Naive thymus-derived CD4-positive, alpha-beta T cell (primary cell): Measurements from ENCODE around the gene RGS10. TPM values are rescaled to one million over a fixed set of nuclear protein-coding genes. Genes with fewer than 3 reads are reported as not detected.

ENCODE experiments used
- ATAC-seq: fragments of 150-1000 bp; cut with Tn5 transposase; 2 replicates; pipeline ENCODE4 v1.10.0; 2021; ENCODE audit warnings: mild to moderate bottlenecking, moderate library complexity
- CTCF ChIA-PET: fragments of 350-600 bp; sonication (Branson Sonifier 250); formaldehyde crosslinking; loops from one replicate; lab custom pipeline; 2021; ENCODE audit warnings: antibody characterized with exemption; lab: Charles Lee
- POLR2A ChIA-PET: fragments of 350-600 bp; sonication (Branson Sonifier 250); formaldehyde crosslinking; loops from one replicate; lab custom pipeline; 2021; ENCODE audit warnings: antibody characterized with exemption, inconsistent platforms; lab: Charles Lee
- DNase-seq, 9 donors: peaks; one replicate each; pipeline versions ENCODE4 v3.0.0 to v3.0.0-alpha.2; 2020 to 2022; ENCODE audit warnings: mixed read lengths in 1 of 9
- H3K27ac ChIP-seq: one replicate; pipeline ENCODE4 v1.7.0; 2013; ENCODE audit warnings: mild to moderate bottlenecking, low read depth, low read length, moderate library complexity
- H3K27me3 ChIP-seq, 2 donors: one replicate each; pipeline ENCODE4 v1.7.0; 2013; ENCODE audit warnings: low read length in 2 of 2, mild to moderate bottlenecking in 2 of 2, moderate library complexity in 2 of 2; ENCODE audit not compliant: control insufficient read depth in 2 of 2, insufficient read depth in 2 of 2
- H3K36me3 ChIP-seq, 3 experiments: 1 replicate in 2 of 3; 2 replicates in 1 of 3; pipeline ENCODE4 v1.7.0; 2013; ENCODE audit warnings: low read length in 3 of 3, mild to moderate bottlenecking in 3 of 3, moderate library complexity in 1 of 3; ENCODE audit not compliant: insufficient read depth in 3 of 3, control insufficient read depth in 2 of 3
- H3K4me1 ChIP-seq, 2 donors: one replicate each; pipeline ENCODE4 v1.7.0; 2013; ENCODE audit warnings: low read length in 2 of 2, mild to moderate bottlenecking in 2 of 2, moderate library complexity in 1 of 2; ENCODE audit not compliant: control insufficient read depth in 2 of 2, insufficient read depth in 2 of 2
- H3K4me3 ChIP-seq: 2 replicates; pipeline ENCODE4 v1.7.0; 2013; ENCODE audit warnings: mild to moderate bottlenecking, low read length
- H3K9me3 ChIP-seq, 3 experiments: 1 replicate in 2 of 3; 2 replicates in 1 of 3; pipeline ENCODE4 v1.7.0; 2013; ENCODE audit warnings: low read length in 3 of 3; ENCODE audit not compliant: control insufficient read depth in 2 of 3
- H3K27ac Mint-ChIP-seq, 9 donors: one replicate each; pipeline ENCODE4 v1.8.0; 2020 to 2022; ENCODE audit warnings: mixed read lengths in 9 of 9, mild to moderate bottlenecking in 8 of 9, moderate library complexity in 5 of 9, inconsistent platforms in 2 of 9
- H3K27me3 Mint-ChIP-seq, 5 donors: one replicate each; pipeline ENCODE4 v1.8.0; 2021 to 2022; ENCODE audit warnings: mixed read lengths in 5 of 5, mild to moderate bottlenecking in 1 of 5
- H3K36me3 Mint-ChIP-seq, 5 donors: one replicate each; pipeline ENCODE4 v1.8.0; 2020 to 2022; ENCODE audit warnings: mixed read lengths in 5 of 5, mild to moderate bottlenecking in 3 of 5, inconsistent platforms in 1 of 5
- H3K4me1 Mint-ChIP-seq, 7 donors: one replicate each; pipeline ENCODE4 v1.8.0; 2020 to 2022; ENCODE audit warnings: mixed read lengths in 7 of 7, mild to moderate bottlenecking in 3 of 7, inconsistent platforms in 1 of 7
- H3K4me3 Mint-ChIP-seq, 10 donors: one replicate each; pipeline ENCODE4 v1.8.0; 2020 to 2022; ENCODE audit warnings: mild to moderate bottlenecking in 10 of 10, mixed read lengths in 10 of 10, moderate library complexity in 6 of 10, inconsistent platforms in 2 of 10
- H3K9me3 Mint-ChIP-seq, 11 donors: one replicate each; pipeline ENCODE4 v1.8.0; 2020 to 2022; ENCODE audit warnings: mixed read lengths in 11 of 11, mild to moderate bottlenecking in 4 of 11, inconsistent platforms in 1 of 11, moderate library complexity in 1 of 11
- intact Hi-C, 2 donors: fragments of 100-400 bp; cut with micrococcal nuclease; formaldehyde crosslinking; loops; one replicate each; pipeline ENCODE4 v1.15.1; 2023
- polyA plus RNA-seq, 2 donors: library from polyadenylated mRNA; unstranded; fragments of 300-500 nt; fragmentation: Illumina TruSeq; gene quantifications; one replicate each; pipeline ENCODE4 v1.2.3, GENCODE V29; 2021
- total RNA-seq, 6 experiments: library from RNA in 5 of 6; stranded (reverse) in 5 of 6; gene quantifications; 1 replicate in 5 of 6; 2 replicates in 1 of 6; pipeline ENCODE4 v1.2.3 and lab custom pipeline; 2021 to 2026

The RGS10 gene
- total and polyA plus RNA-seq, 7 experiments from 2014 or later, result 89.5 to 462 (median 188) TPM

GRCh38 chr10:119474606-119475005, 67.9 kb downstream of the RGS10 start:
- no peak for DNase-seq
- no peak overlapping the region for H3K27ac Mint-ChIP-seq
- Histone ChIP-seq H3K4me1 (peaks cover 20 to 26% of the 10 kb centered on the region in 2 donors), H3K27ac (no peak overlapping the region), H3K4me3 (no peak overlapping the region), H3K36me3 (no peaks in the 10 kb centered on the region), H3K9me3 (no peaks in the 10 kb centered on the region), H3K27me3 (no peaks in the 10 kb centered on the region)
- ATAC-seq, result no peak
- no peak overlapping the region for H3K4me3 Mint-ChIP-seq
- peaks cover 21 to 38% (median 33%) of the 10 kb centered on the region in 7 donors for H3K4me1 Mint-ChIP-seq
- CTCF ChIA-PET, result interaction anchor here (0.6 kb wide), 1 partner anchor 14 kb away, joined by 7 read pairs; no protein-coding TSS in a partner anchor
- peaks cover 0 to 18% (median 0%) of the 10 kb centered on the region in 5 donors for H3K27me3 Mint-ChIP-seq
- intact Hi-C loops, result no loop called here
- POLR2A ChIA-PET, result interaction anchor here (1.1 kb wide), 1 partner anchor 24 kb away, joined by 3 read pairs; no protein-coding TSS in a partner anchor
- peaks cover 0 to 4% (median 3%) of the 10 kb centered on the region in 5 donors for H3K36me3 Mint-ChIP-seq
- H3K9me3 Mint-ChIP-seq, result peaks cover 0 to 4% (median 1%) of the 10 kb centered on the region in 11 donors

- peaks cover 0 to 4% (median 1%) of the 10 kb centered on the region in 11 donors for H3K9me3 Mint-ChIP-seq
- CTCF ChIA-PET, result no interaction called here
These were observed 68.7 kb downstream of the RGS10 start for GRCh38 chr10:119473771-119474170.

GRCh38 chr10:119470920-119471702, 71.4 kb downstream of the RGS10 start:
- peaks cover 0 to 16% (median 0%) of the 10 kb centered on the region in 5 donors for H3K27me3 Mint-ChIP-seq
- intact Hi-C loops, result no loop called here
- no peak overlapping the region for H3K4me3 Mint-ChIP-seq
- CTCF ChIA-PET, result interaction anchor here (0.7 to 1.0 kb wide), 2 partner anchors 25 to 54 kb away, joined by 3 to 5 read pairs; no protein-coding TSS in a partner anchor
- H3K9me3 Mint-ChIP-seq, result peaks cover 0 to 4% (median 0%) of the 10 kb centered on the region in 11 donors
- Histone ChIP-seq H3K27me3 (no peaks in the 10 kb centered on the region), H3K4me1 (peaks cover 0 to 9% of the 10 kb centered on the region in 2 donors), H3K27ac (no peak overlapping the region), H3K36me3 (no peaks in the 10 kb centered on the region), H3K4me3 (no peak overlapping the region), H3K9me3 (no peaks in the 10 kb centered on the region)
- peaks cover 0 to 4% (median 2%) of the 10 kb centered on the region in 5 donors for H3K36me3 Mint-ChIP-seq
- no peak overlapping the region for H3K27ac Mint-ChIP-seq
- no peak for DNase-seq
- POLR2A ChIA-PET, result interaction anchor here (1.2 kb wide), 1 partner anchor 72 kb away, joined by 4 read pairs; no protein-coding TSS in a partner anchor
- H3K4me1 Mint-ChIP-seq, result peaks cover 0 to 14% (median 10%) of the 10 kb centered on the region in 7 donors
- no peak for ATAC-seq

More at GRCh38 chr10:119473771-119474170, 68.7 kb downstream of the RGS10 start:
- Histone ChIP-seq H3K27me3 (no peaks in the 10 kb centered on the region), H3K36me3 (no peaks in the 10 kb centered on the region), H3K9me3 (no peaks in the 10 kb centered on the region), H3K4me3 (no peak overlapping the region), H3K4me1 (peaks cover 17 to 19% of the 10 kb centered on the region in 2 donors), H3K27ac (no peak overlapping the region)
- H3K27ac Mint-ChIP-seq, result peak overlapping the region in 2 of 9 donors; percentile 4 to 12
- ATAC-seq, result no peak
- POLR2A ChIA-PET, result interaction anchor here (1.1 kb wide), 1 partner anchor 25 kb away, joined by 3 read pairs; no protein-coding TSS in a partner anchor
- H3K36me3 Mint-ChIP-seq, result peaks cover 0 to 4% (median 2%) of the 10 kb centered on the region in 5 donors
- peaks cover 16 to 30% (median 24%) of the 10 kb centered on the region in 7 donors for H3K4me1 Mint-ChIP-seq
- H3K4me3 Mint-ChIP-seq, result no peak overlapping the region
- intact Hi-C loops, result no loop called here
- peaks cover 0 to 17% (median 0%) of the 10 kb centered on the region in 5 donors for H3K27me3 Mint-ChIP-seq
- DNase-seq, result no peak

GRCh38 chr10:119469846-119470245, 72.7 kb downstream of the RGS10 start:
- Histone ChIP-seq H3K9me3 (no peaks in the 10 kb centered on the region), H3K36me3 (no peaks in the 10 kb centered on the region), H3K27ac (no peak overlapping the region), H3K4me3 (no peak overlapping the region), H3K27me3 (no peaks in the 10 kb centered on the region), H3K4me1 (peaks cover 0 to 16% of the 10 kb centered on the region in 2 donors)
- H3K36me3 Mint-ChIP-seq, result peaks cover 0 to 4% (median 4%) of the 10 kb centered on the region in 5 donors
- peaks cover 0 to 21% (median 10%) of the 10 kb centered on the region in 7 donors for H3K4me1 Mint-ChIP-seq
- DNase-seq (no peak), ATAC-seq (no peak)
- no peak overlapping the region for H3K27ac Mint-ChIP-seq
- POLR2A ChIA-PET, result interaction anchor here (0.5 to 1.2 kb wide), 3 partner anchors 10 to 74 kb away, joined by 3 to 4 read pairs (median 3); no protein-coding TSS in a partner anchor
- H3K27me3 Mint-ChIP-seq, result peaks cover 0 to 13% (median 0%) of the 10 kb centered on the region in 5 donors
- intact Hi-C loops, result no loop called here
- peaks cover 0 to 4% (median 1%) of the 10 kb centered on the region in 11 donors for H3K9me3 Mint-ChIP-seq
- H3K4me3 Mint-ChIP-seq, result no peak overlapping the region
- CTCF ChIA-PET, result interaction anchor here (0.8 kb wide), 1 partner anchor 26 kb away, joined by 3 read pairs; no protein-coding TSS in a partner anchor

GRCh38 chr10:119469325-119469707, 73.2 kb downstream of the RGS10 start:
- ATAC-seq (no peak), DNase-seq (no peak)
- Histone ChIP-seq H3K4me1 (peaks cover 0 to 16% of the 10 kb centered on the region in 2 donors), H3K27me3 (no peaks in the 10 kb centered on the region), H3K36me3 (no peaks in the 10 kb centered on the region), H3K4me3 (no peak overlapping the region), H3K9me3 (no peaks in the 10 kb centered on the region), H3K27ac (no peak overlapping the region)
- peaks cover 0 to 4% (median 4%) of the 10 kb centered on the region in 5 donors for H3K36me3 Mint-ChIP-seq
- ChIA-PET POLR2A (no interaction called here), CTCF (no interaction called here)
- peaks cover 0 to 22% (median 10%) of the 10 kb centered on the region in 7 donors for H3K4me1 Mint-ChIP-seq
- H3K4me3 Mint-ChIP-seq, result no peak overlapping the region
- peaks cover 0 to 4% (median 1%) of the 10 kb centered on the region in 11 donors for H3K9me3 Mint-ChIP-seq
- intact Hi-C loops, result no loop called here
- H3K27me3 Mint-ChIP-seq, result peaks cover 0 to 13% (median 0%) of the 10 kb centered on the region in 5 donors
- no peak overlapping the region for H3K27ac Mint-ChIP-seq

- no peaks in the 10 kb centered on the region for H3K9me3 ChIP-seq
- ChIA-PET CTCF (no interaction called here), POLR2A (no interaction called here)
- H3K27me3 Mint-ChIP-seq, result peaks cover 0 to 13% (median 0%) of the 10 kb centered on the region in 5 donors
- peaks cover 0 to 2% (median 0%) of the 10 kb centered on the region in 11 donors for H3K9me3 Mint-ChIP-seq
- H3K36me3 ChIP-seq, result no peaks in the 10 kb centered on the region
- H3K27me3 ChIP-seq, result no peaks in the 10 kb centered on the region
- no peak overlapping the region for H3K27ac ChIP-seq
- H3K4me3 ChIP-seq, result no peak overlapping the region
- ATAC-seq (no peak), DNase-seq (no peak)
- H3K4me1 Mint-ChIP-seq, result peaks cover 0 to 18% (median 7%) of the 10 kb centered on the region in 7 donors
- intact Hi-C loops, result no loop called here
- peak overlapping the region in 1 of 9 donors; percentile 67 for H3K27ac Mint-ChIP-seq
- H3K4me1 ChIP-seq, result peaks cover 0 to 16% of the 10 kb centered on the region in 2 donors
- H3K36me3 Mint-ChIP-seq, result peaks cover 0 to 2% (median under 1%) of the 10 kb centered on the region in 5 donors
- H3K4me3 Mint-ChIP-seq, result no peak overlapping the region
These were observed 73.8 kb downstream of the RGS10 start for GRCh38 chr10:119468542-119469324.
